K562 (cell line): ENCODE measurements around the gene IGIP. TPM values are rescaled to one million over a fixed set of nuclear protein-coding genes. Genes with fewer than 3 reads are reported as not detected.

Experiments used
- FOSL1 ChIP-seq: fragments of 200-800 bp; sonication (Bioruptor generic); conservative IDR thresholded peaks from 2 replicates; pipeline ENCODE4 v1.6.1; 2016; ENCODE audit warnings: missing genetic modification characterization, missing compliant biosample characterization
- FOXA3 ChIP-seq, 2 experiments: fragments of 450-650 bp in 1 of 2; sonication (generic) in 1 of 2; formaldehyde crosslinking; IDR thresholded peaks in 1 of 2; conservative IDR thresholded peaks in 1 of 2; 2 replicates each; pipeline versions ENCODE4 v1.4.0 to v1.8.0; 2020 to 2022; ENCODE audit warnings: mild to moderate bottlenecking in 2 of 2, missing genetic modification reagents in 1 of 2
- JUN ChIP-seq, 2 experiments: sonication (generic) in 1 of 2; formaldehyde crosslinking in 1 of 2; IDR thresholded peaks; 2 replicates each; pipeline versions ENCODE4 v1.6.1 to v1.8.0; 2012 to 2022; ENCODE audit warnings: borderline replicate concordance in 2 of 2, mild to moderate bottlenecking in 2 of 2, improper control_type of control experiment in 1 of 2, low read depth in 1 of 2, low read length in 1 of 2, missing genetic modification reagents in 1 of 2
- KDM5B ChIP-seq: fragments of 200-600 bp; sonication (generic); IDR thresholded peaks from 2 replicates; pipeline ENCODE4 v1.6.1; 2012; ENCODE audit warnings: low read depth, mild to moderate bottlenecking, moderate library complexity, low read length, control low read depth, inconsistent platforms; ENCODE audit not compliant: insufficient replicate concordance
- L3MBTL2 ChIP-seq: fragments of 450-650 bp; IDR thresholded peaks from 2 replicates; pipeline ENCODE4 v1.6.1; 2016; ENCODE audit warnings: mild to moderate bottlenecking, moderate library complexity
- MIER1 ChIP-seq: fragments of 450-650 bp; IDR thresholded peaks from 2 replicates; pipeline ENCODE4 v1.6.1; 2016; ENCODE audit warnings: antibody characterized with exemption, mild to moderate bottlenecking, low read depth
- NFRKB ChIP-seq: fragments of 450-650 bp; IDR thresholded peaks from 2 replicates; pipeline ENCODE4 v1.6.1; 2016; ENCODE audit warnings: low read depth
- NR2C1 ChIP-seq, 2 experiments: fragments of 450-650 bp; IDR thresholded peaks; 2 replicates each; pipeline ENCODE4 v1.6.1; 2017; ENCODE audit warnings: mild to moderate bottlenecking in 2 of 2, antibody characterized with exemption in 1 of 2, inconsistent platforms in 1 of 2, missing compliant biosample characterization in 1 of 2, missing genetic modification characterization in 1 of 2
- RHOXF2B ChIP-seq: fragments of 250-450 bp; sonication (Bioruptor Pico); conservative IDR thresholded peaks from 2 replicates; pipeline ENCODE4 v1.5.1; 2021
- TAL1 ChIP-seq: fragments of 450-650 bp; IDR thresholded peaks from 2 replicates; pipeline ENCODE4 v1.6.1; 2016; ENCODE audit warnings: mild to moderate bottlenecking
- ZNF124 ChIP-seq: sonication (generic); formaldehyde crosslinking; IDR thresholded peaks from 2 replicates; pipeline ENCODE4 v1.8.1; 2022; ENCODE audit warnings: missing genetic modification reagents
- polyA plus RNA-seq, 8 experiments: library from polyadenylated mRNA; depleted of rRNA in 4 of 8; stranded (reverse) in 5 of 8; unstranded in 3 of 8; fragments of >200 nt; fragmentation: Nextera tagmentation in 2 of 8; fragmentation: Illumina TruSeq in 1 of 8; extraction: Ambion mirVana in 2 of 8; extraction: Trizol in 1 of 8; gene quantifications; 2 replicates each; pipeline versions ENCODE4 v1.2.1 to v1.2.3, GENCODE V29; 2011 to 2014; ENCODE audit warnings: inconsistent platforms in 1 of 8, missing spikeins in 1 of 8
- total RNA-seq, 7 experiments: library from RNA; depleted of rRNA in 6 of 7; stranded (reverse); fragments of >200 nt in 6 of 7; fragmentation: Illumina TruSeq in 2 of 7; extraction: Trizol in 2 of 7; gene quantifications; 2 replicates each; pipeline versions ENCODE4 v1.2.1 to v1.2.3, GENCODE V29; 2011 to 2021; ENCODE audit warnings: low replicate concordance in 1 of 7
- TF ChIP-seq, protein P1 (sequence below): sonication (generic); formaldehyde crosslinking; IDR thresholded peaks from 2 replicates; pipeline ENCODE4 v1.8.0; 2022; ENCODE audit warnings: mild to moderate bottlenecking, missing genetic modification reagents
- TF ChIP-seq, protein P2 (sequence below): fragments of 450-650 bp; IDR thresholded peaks from 2 replicates; pipeline ENCODE4 v1.6.1; 2017; ENCODE audit warnings: antibody characterized with exemption, mild to moderate bottlenecking
- TF ChIP-seq, protein P3 (sequence below): fragments of 450-650 bp; IDR thresholded peaks from 2 replicates; pipeline ENCODE4 v1.6.1; 2014; ENCODE audit warnings: low read depth, mild to moderate bottlenecking, moderate library complexity, borderline replicate concordance
- TF ChIP-seq, protein P4 (sequence below): sonication (generic); formaldehyde crosslinking; IDR thresholded peaks from 2 replicates; pipeline ENCODE4 v1.8.1; 2023; ENCODE audit warnings: mild to moderate bottlenecking, missing genetic modification reagents

The IGIP gene
- total and polyA plus RNA-seq, 9 of the 15 experiments (the other 6 are each of a cell fraction or from before 2014, with no cell fraction given) = 0.52 to 1.6 (median 1.2) TPM

DNA sequence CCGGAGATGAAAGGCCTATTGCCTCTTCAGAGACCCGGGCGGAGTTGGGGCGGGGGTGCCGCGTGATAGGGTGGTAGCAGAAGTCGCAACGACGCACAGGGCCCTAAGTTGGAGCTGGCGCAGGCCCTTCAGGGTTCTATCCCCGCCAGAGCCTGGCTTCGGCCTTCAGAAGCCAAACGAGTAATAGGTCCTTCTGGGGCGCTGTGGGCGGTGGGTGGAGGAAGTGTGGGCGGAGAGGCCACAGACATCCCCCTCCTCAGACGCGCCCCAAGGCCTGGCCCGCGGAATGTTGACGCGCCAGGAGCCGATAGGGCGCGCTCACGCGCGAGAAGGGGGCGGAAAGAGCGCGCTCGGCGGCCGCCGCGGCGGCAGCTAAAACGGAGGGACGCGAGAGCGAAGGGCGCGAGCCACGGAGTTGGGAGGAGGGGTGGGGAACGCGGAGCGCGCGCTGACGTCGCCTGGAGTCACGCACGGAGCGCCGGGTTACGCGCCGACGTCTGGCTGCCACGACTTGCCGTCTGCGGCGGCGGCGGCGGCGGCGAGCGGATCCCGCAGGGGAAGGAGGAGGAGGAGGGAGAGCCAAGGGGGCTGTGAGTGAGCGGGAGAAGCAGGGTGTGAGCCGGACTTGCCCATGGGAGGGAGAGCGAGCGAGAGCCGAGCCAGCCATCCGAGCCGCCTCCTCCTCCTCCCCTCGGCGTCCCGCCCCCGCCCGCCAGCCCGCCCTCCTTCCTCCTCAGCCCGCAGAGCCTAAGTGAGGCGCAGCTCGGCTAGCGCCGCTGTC, 18.2 kb upstream of the IGIP start (continued):
- TF ChIP-seq, protein P1, sequence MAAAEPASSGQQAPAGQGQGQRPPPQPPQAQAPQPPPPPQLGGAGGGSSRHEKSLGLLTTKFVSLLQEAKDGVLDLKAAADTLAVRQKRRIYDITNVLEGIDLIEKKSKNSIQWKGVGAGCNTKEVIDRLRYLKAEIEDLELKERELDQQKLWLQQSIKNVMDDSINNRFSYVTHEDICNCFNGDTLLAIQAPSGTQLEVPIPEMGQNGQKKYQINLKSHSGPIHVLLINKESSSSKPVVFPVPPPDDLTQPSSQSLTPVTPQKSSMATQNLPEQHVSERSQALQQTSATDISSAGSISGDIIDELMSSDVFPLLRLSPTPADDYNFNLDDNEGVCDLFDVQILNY = peak; percentile 85; the same call in 1 of the 2 replicates
- peak; percentile 55 for TF ChIP-seq FOSL1 (tag)
- TF ChIP-seq MIER1 = no peak
- TF ChIP-seq RHOXF2B (CRISPR knock-in tag) = no peak
- no peak for TF ChIP-seq ZNF124 (CRISPR knock-in tag)
- no peak; the same call in 1 of the 2 replicates for TF ChIP-seq JUN (IDR thresholded peaks at IDR 0.05; ENCODE audit: borderline replicate concordance, low read depth, low read length)
- peak; percentile 83; the same call in 1 of the 2 replicates for TF ChIP-seq JUN (CRISPR knock-in tag; IDR thresholded peaks at IDR 0.05; ENCODE audit: borderline replicate concordance)
- peak; percentile 63; the same call in 1 of the 2 replicates for TF ChIP-seq NFRKB
- TF ChIP-seq, protein P2, sequence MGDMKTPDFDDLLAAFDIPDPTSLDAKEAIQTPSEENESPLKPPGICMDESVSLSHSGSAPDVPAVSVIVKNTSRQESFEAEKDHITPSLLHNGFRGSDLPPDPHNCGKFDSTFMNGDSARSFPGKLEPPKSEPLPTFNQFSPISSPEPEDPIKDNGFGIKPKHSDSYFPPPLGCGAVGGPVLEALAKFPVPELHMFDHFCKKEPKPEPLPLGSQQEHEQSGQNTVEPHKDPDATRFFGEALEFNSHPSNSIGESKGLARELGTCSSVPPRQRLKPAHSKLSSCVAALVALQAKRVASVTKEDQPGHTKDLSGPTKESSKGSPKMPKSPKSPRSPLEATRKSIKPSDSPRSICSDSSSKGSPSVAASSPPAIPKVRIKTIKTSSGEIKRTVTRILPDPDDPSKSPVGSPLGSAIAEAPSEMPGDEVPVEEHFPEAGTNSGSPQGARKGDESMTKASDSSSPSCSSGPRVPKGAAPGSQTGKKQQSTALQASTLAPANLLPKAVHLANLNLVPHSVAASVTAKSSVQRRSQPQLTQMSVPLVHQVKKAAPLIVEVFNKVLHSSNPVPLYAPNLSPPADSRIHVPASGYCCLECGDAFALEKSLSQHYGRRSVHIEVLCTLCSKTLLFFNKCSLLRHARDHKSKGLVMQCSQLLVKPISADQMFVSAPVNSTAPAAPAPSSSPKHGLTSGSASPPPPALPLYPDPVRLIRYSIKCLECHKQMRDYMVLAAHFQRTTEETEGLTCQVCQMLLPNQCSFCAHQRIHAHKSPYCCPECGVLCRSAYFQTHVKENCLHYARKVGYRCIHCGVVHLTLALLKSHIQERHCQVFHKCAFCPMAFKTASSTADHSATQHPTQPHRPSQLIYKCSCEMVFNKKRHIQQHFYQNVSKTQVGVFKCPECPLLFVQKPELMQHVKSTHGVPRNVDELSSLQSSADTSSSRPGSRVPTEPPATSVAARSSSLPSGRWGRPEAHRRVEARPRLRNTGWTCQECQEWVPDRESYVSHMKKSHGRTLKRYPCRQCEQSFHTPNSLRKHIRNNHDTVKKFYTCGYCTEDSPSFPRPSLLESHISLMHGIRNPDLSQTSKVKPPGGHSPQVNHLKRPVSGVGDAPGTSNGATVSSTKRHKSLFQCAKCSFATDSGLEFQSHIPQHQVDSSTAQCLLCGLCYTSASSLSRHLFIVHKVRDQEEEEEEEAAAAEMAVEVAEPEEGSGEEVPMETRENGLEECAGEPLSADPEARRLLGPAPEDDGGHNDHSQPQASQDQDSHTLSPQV = peak; percentile 89
- TF ChIP-seq, protein P3, sequence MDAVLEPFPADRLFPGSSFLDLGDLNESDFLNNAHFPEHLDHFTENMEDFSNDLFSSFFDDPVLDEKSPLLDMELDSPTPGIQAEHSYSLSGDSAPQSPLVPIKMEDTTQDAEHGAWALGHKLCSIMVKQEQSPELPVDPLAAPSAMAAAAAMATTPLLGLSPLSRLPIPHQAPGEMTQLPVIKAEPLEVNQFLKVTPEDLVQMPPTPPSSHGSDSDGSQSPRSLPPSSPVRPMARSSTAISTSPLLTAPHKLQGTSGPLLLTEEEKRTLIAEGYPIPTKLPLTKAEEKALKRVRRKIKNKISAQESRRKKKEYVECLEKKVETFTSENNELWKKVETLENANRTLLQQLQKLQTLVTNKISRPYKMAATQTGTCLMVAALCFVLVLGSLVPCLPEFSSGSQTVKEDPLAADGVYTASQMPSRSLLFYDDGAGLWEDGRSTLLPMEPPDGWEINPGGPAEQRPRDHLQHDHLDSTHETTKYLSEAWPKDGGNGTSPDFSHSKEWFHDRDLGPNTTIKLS = peak; percentile 93
- no peak for TF ChIP-seq TAL1
- TF ChIP-seq NR2C1 (IDR thresholded peaks at IDR 0.05) = no peak
- 0 out of 2 replicates have a peak, but pooled peaks have one; percentile 24 for TF ChIP-seq NR2C1 (tag; IDR thresholded peaks at IDR 0.05)
- TF ChIP-seq, protein P4, sequence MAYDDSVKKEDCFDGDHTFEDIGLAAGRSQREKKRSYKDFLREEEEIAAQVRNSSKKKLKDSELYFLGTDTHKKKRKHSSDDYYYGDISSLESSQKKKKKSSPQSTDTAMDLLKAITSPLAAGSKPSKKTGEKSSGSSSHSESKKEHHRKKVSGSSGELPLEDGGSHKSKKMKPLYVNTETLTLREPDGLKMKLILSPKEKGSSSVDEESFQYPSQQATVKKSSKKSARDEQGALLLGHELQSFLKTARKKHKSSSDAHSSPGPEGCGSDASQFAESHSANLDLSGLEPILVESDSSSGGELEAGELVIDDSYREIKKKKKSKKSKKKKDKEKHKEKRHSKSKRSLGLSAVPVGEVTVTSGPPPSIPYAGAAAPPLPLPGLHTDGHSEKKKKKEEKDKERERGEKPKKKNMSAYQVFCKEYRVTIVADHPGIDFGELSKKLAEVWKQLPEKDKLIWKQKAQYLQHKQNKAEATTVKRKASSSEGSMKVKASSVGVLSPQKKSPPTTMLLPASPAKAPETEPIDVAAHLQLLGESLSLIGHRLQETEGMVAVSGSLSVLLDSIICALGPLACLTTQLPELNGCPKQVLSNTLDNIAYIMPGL (CRISPR knock-in tag) = peak; percentile 29; the same call in 1 of the 2 replicates
- peak; percentile 96 for TF ChIP-seq L3MBTL2
- TF ChIP-seq FOXA3 (CRISPR knock-in tag; conservative IDR thresholded peaks at IDR 0.05 in 1 of 2, IDR thresholded peaks at IDR 0.05 in 1 of 2) = no peak
- peak; percentile 81 for TF ChIP-seq KDM5B
